PC-3 (cell line): ENCODE results near the gene COMT. TPM values are rescaled to one million over a fixed set of nuclear protein-coding genes. Genes with fewer than 3 reads are reported as not detected.

ENCODE experiments used
- ATAC-seq: fragments of 200-7000 bp; cut with Tn5 transposase; 2 replicates; pipeline ENCODE4 v1.9.1; 2020; ENCODE audit warnings: mild to moderate bottlenecking, moderate library complexity
- BruUV-seq: library from RNA; stranded (reverse); fragments of 400-500 nt; replicated peaks from 2 replicates; lab custom pipeline; 2021; lab: Mats Ljungman, UMichigan
- CTCF ChIA-PET: fragments of 300-600 bp; sonication (Branson Sonifier 250); formaldehyde crosslinking; loops from one replicate; lab custom pipeline; 2022; ENCODE audit warnings: antibody characterized with exemption; lab: Charles Lee
- POLR2A ChIA-PET: fragments of 300-600 bp; sonication (Branson Sonifier 250); formaldehyde crosslinking; loops from one replicate; lab custom pipeline; 2022; ENCODE audit warnings: antibody characterized with exemption; ENCODE audit not compliant: unreplicated experiment; lab: Charles Lee
- DNase-seq: peaks from one replicate; pipeline ENCODE4 v3.0.0-alpha.2; 2015
- H2AFZ ChIP-seq: fragments of 300-600 bp; sonication (generic); 2 replicates; pipeline ENCODE4 v1.6.0; 2016; ENCODE audit warnings: antibody characterized with exemption, low read length
- H3F3A ChIP-seq: fragments of 300-600 bp; sonication (generic); one replicate; pipeline ENCODE4 v1.6.0; 2017; ENCODE audit warnings: antibody characterized with exemption, low read length, control low read depth, mild to moderate bottlenecking; ENCODE audit not compliant: unreplicated experiment
- H3K27ac ChIP-seq: fragments of 300-600 bp; sonication (generic); 2 replicates; pipeline ENCODE4 v1.5.1; 2016; ENCODE audit warnings: mild to moderate bottlenecking, low read length
- H3K27me3 ChIP-seq: fragments of 300-600 bp; sonication (generic); 2 replicates; pipeline ENCODE4 v1.6.1; 2016; ENCODE audit warnings: low read length, mixed read lengths
- H3K36me3 ChIP-seq: fragments of 300-600 bp; sonication (generic); 2 replicates; pipeline ENCODE4 v1.6.1; 2016; ENCODE audit warnings: low read depth, mixed run types, low read length, mixed read lengths
- H3K4me1 ChIP-seq: fragments of 300-600 bp; sonication (generic); 2 replicates; pipeline ENCODE4 v1.5.1; 2016; ENCODE audit warnings: low read length; ENCODE audit not compliant: insufficient read depth
- H3K4me2 ChIP-seq: fragments of 300-600 bp; sonication (generic); 2 replicates; pipeline ENCODE4 v1.6.0; 2016; ENCODE audit warnings: low read length
- H3K4me3 ChIP-seq: fragments of 300-600 bp; sonication (generic); 2 replicates; pipeline ENCODE4 v1.5.1; 2016; ENCODE audit warnings: mild to moderate bottlenecking, low read length, mixed read lengths
- H3K79me2 ChIP-seq: fragments of 300-600 bp; sonication (generic); 2 replicates; pipeline ENCODE4 v1.6.1; 2017; ENCODE audit warnings: low read length, mixed read lengths
- H3K9ac ChIP-seq: fragments of 300-600 bp; sonication (generic); 2 replicates; pipeline ENCODE4 v1.6.0; 2016; ENCODE audit warnings: mild to moderate bottlenecking, low read length
- H3K9me2 ChIP-seq: fragments of 300-600 bp; sonication (generic); replicated peaks from 2 replicates; pipeline ENCODE4 v1.6.1; 2016; ENCODE audit warnings: mixed run types, low read length, mixed read lengths
- H3K9me3 ChIP-seq: fragments of 300-600 bp; sonication (generic); 2 replicates; pipeline ENCODE4 v1.6.1; 2016; ENCODE audit warnings: low read length, mixed read lengths
- H4K20me1 ChIP-seq: fragments of 300-600 bp; sonication (generic); 2 replicates; pipeline ENCODE4 v1.6.1; 2016; ENCODE audit warnings: low read length, mixed read lengths
- CTCF ChIP-seq: fragments of 300-600 bp; sonication (generic); conservative IDR thresholded peaks from 2 replicates; pipeline ENCODE4 v1.5.1; 2017; ENCODE audit warnings: antibody characterized with exemption, low read depth, mild to moderate bottlenecking, low read length
- EZH2 ChIP-seq: fragments of 300-600 bp; sonication (generic); IDR thresholded peaks from one replicate; pipeline ENCODE4 v1.6.1; 2017; ENCODE audit warnings: antibody characterized with exemption, mild to moderate bottlenecking, low read length; ENCODE audit not compliant: unreplicated experiment
- EZH2phosphoT487 ChIP-seq: fragments of 300-600 bp; sonication (generic); IDR thresholded peaks from 2 replicates; pipeline ENCODE4 v1.6.1; 2018; ENCODE audit warnings: mild to moderate bottlenecking, antibody characterized with exemption, low read length, borderline replicate concordance
- intact Hi-C: fragments of 100-400 bp; cut with micrococcal nuclease; formaldehyde crosslinking; loops from 2 replicates; pipeline ENCODE4 v1.9.0; 2023
- total RNA-seq: library from RNA; depleted of rRNA; stranded (reverse); fragments of >200 nt; gene quantifications from 2 replicates; pipeline ENCODE4 v1.2.3, GENCODE V29; 2014

Gene COMT
- total RNA-seq, 1 experiment from 2014 or later = 204 TPM

- H3K9me2 ChIP-seq = no peaks in the 10 kb centered on the region
- no peak overlapping the region for H3K9ac ChIP-seq
- no peaks in the 10 kb centered on the region for H3K79me2 ChIP-seq
- TF ChIP-seq EZH2phosphoT487 = no peak
- TF ChIP-seq CTCF = no peak
- no peak for TF ChIP-seq EZH2
- ATAC-seq (no peak), DNase-seq (no peak)
- no peak overlapping the region for H3K4me3 ChIP-seq
- H3K36me3 ChIP-seq = no peaks in the 10 kb centered on the region
- no peaks in the 10 kb centered on the region for H3K9me3 ChIP-seq
- no peak overlapping the region for H3K4me2 ChIP-seq
- POLR2A ChIA-PET = no interaction called here
- H3F3A ChIP-seq = no peaks in the 10 kb centered on the region
- H3K27me3 ChIP-seq = no peaks in the 10 kb centered on the region
- CTCF ChIA-PET = interaction anchor here (0.6 kb wide), 1 partner anchor 1211 kb away, joined by 3 read pairs; no protein-coding TSS in a partner anchor
- H3K4me1 ChIP-seq = peaks cover 8% of the 10 kb centered on the region
- BruUV-seq = no TSS peak
- H3K27ac ChIP-seq = no peak overlapping the region
- H2AFZ ChIP-seq = no peak overlapping the region
- intact Hi-C loops = no loop called here
- no peaks in the 10 kb centered on the region for H4K20me1 ChIP-seq
Observed at GRCh38 chr22:19896665-19897355, 44.8 kb upstream of the COMT start.

GRCh38 chr22:19897726-19898125 lies 43.8 kb upstream of the COMT start:
- H4K20me1 ChIP-seq = no peaks in the 10 kb centered on the region
- H3K4me3 ChIP-seq = no peak overlapping the region
- ChIA-PET POLR2A (no interaction called here), CTCF (no interaction called here)
- no peak overlapping the region for H3K27ac ChIP-seq
- ATAC-seq (no peak), DNase-seq (no peak)
- H3F3A ChIP-seq = no peaks in the 10 kb centered on the region
- H3K9ac ChIP-seq = no peak overlapping the region
- H3K27me3 ChIP-seq = no peaks in the 10 kb centered on the region
- H3K4me2 ChIP-seq = no peak overlapping the region
- no peak overlapping the region for H2AFZ ChIP-seq
- H3K9me2 ChIP-seq = no peaks in the 10 kb centered on the region
- H3K79me2 ChIP-seq = no peaks in the 10 kb centered on the region
- H3K36me3 ChIP-seq = no peaks in the 10 kb centered on the region
- H3K9me3 ChIP-seq = no peaks in the 10 kb centered on the region
- H3K4me1 ChIP-seq = no peaks in the 10 kb centered on the region
- TF ChIP-seq CTCF (no peak), EZH2phosphoT487 (no peak), EZH2 (no peak)
- intact Hi-C loops = no loop called here
- no TSS peak for BruUV-seq

GRCh38 chr22:19898145-19898544 lies 43.4 kb upstream of the COMT start:
- Histone ChIP-seq H3K9me3 (no peaks in the 10 kb centered on the region), H3K4me3 (no peak overlapping the region), H3K36me3 (no peaks in the 10 kb centered on the region), H2AFZ (no peak overlapping the region), H3K4me2 (no peak overlapping the region), H3F3A (no peaks in the 10 kb centered on the region), H3K9ac (no peak overlapping the region), H4K20me1 (no peaks in the 10 kb centered on the region), H3K4me1 (no peaks in the 10 kb centered on the region), H3K27ac (no peak overlapping the region), H3K79me2 (no peaks in the 10 kb centered on the region), H3K9me2 (no peaks in the 10 kb centered on the region), H3K27me3 (no peaks in the 10 kb centered on the region)
- BruUV-seq = no TSS peak
- ATAC-seq (no peak), DNase-seq (no peak)
- intact Hi-C loops = no loop called here
- POLR2A ChIA-PET = no interaction called here
- TF ChIP-seq EZH2 = no peak
- no peak for TF ChIP-seq CTCF
- no peak for TF ChIP-seq EZH2phosphoT487
- CTCF ChIA-PET = no interaction called here
